GM21825 (cell line): Measurements from ENCODE around the gene POFUT2.
"Not testable (repeated sequence)": the region's sequence is repeated elsewhere in the genome, so short reads cannot be mapped to it uniquely, and the experiment has no call there.

Source experiments
- ATAC-seq: cut with Tn5 transposase; IDR thresholded peaks from one replicate; pipeline ENCODE4 v1.9.1; 2021; ENCODE audit warnings: mild to moderate bottlenecking, moderate library complexity; ENCODE audit not compliant: unreplicated experiment

The POFUT2 gene

DNA sequence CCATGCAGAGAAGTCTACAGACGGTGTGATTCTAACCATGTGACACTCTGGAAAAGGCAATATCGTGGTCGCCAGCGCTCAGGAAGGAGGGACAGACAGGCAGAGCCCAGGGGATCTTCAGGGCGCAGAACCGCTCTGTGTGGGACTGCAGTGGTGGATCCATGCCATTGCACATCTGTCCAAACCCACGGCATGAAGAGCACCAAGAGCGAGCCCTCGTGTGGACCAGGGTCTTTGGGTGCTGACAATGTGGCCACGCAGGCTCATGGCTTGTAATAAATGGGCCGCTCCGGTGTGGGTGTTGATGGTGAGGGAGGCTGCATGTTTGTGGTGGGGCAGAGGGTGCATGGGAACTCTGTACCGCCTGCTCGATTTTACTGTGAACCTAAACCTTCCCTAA lies 25.3 kb upstream of the POFUT2 start:
- ATAC-seq = no peak

DNA sequence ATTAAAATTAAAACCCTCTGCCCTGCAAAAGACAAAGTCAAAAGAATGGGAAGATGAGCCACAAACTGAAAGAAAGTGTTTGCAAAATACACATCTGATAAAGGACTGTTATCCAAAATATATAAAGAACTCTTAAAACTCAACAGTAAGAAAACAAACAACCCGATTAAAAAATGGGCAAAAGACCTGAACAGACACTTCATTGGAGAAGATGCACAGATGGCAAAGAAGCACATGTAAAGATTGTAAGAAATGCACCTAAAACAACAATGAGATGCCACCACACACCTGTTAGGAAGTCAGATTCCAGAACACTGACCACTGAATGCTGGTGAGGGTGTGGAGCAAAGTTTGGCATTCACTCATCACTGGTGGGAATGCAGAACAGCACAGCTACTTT lies 24.6 kb upstream of the POFUT2 start:
- no peak for ATAC-seq

DNA sequence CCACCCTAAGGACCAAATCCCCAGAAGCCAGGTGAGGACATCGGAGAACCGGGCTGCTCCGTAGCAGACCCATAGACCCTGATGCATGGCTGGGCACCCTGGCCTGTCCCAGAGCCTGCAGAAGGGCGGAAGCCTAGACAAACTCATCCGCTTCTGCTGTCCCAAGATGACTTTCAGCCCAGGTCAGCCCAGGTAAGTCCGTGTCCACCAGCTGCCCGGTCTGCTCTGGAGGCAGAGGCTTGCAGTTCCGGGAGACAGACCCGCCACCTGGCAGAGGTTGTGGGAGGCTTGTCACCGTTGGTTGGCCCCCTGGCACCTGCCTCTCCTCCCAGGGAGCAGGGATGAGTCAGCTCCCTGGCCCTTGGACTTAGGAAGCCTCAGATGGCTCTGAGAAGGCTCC lies 22.8 kb upstream of the POFUT2 start:
- ATAC-seq = no peak

DNA sequence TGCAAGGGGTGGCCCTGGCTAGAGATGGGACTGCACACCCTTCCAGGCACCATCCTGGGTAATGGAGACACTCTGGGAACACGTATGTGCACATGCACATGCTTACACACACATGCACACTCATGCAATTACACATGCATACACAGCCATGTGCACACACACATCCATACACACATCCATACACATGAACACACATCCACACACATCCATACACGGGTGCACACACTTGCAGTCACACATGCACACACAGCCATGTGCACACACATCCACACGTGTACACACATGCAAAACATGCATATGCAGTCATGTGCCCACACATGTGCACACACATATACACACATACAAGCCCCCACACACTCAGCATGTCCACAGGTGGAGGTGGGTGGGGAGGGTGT lies 22.3 kb upstream of the POFUT2 start:
- no peak for ATAC-seq

DNA sequence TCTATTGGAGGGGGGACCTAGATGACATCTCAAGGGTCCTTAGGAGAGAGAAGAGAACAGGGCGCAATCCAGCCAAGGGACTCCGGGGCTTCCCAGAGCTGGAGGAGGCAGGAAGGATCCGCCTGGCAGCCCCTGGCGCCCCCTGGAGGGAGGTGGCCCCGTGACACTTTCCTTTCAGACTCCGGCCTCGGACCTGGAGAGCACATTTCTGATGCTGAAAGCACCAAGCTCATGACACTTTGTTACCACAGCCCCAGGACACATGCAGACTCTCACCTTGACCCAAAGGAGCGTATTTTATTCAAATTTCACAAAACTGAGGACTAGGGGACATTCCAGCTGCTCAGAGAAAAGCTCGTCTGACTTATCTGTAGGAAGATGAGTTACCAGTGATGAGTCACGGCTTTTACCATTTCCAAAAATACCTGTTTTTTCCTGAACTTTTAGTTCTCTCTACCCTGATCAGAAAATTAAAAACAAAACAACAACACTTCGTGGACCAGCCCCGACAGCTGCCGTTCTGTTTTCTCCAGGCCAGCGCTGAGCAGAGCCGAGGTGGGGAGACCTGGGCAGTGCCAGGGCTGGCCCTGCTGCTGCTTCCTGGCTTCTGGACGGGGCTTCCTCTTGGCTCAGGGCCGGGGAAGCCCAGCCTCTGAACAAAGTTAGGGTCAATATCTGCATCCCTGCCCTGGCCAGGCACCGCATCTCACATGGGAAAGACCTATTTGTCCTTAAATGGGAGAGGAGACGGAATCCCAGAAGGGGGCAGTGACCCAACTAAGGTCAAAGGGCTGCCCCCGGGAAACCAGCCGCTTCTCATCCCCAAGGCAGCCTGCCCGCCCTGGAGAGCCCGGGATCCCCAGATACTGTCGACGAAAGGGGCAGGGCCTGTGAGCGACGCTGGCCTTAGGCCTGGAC lies 21.6 kb upstream of the POFUT2 start:
- ATAC-seq = no peak

DNA sequence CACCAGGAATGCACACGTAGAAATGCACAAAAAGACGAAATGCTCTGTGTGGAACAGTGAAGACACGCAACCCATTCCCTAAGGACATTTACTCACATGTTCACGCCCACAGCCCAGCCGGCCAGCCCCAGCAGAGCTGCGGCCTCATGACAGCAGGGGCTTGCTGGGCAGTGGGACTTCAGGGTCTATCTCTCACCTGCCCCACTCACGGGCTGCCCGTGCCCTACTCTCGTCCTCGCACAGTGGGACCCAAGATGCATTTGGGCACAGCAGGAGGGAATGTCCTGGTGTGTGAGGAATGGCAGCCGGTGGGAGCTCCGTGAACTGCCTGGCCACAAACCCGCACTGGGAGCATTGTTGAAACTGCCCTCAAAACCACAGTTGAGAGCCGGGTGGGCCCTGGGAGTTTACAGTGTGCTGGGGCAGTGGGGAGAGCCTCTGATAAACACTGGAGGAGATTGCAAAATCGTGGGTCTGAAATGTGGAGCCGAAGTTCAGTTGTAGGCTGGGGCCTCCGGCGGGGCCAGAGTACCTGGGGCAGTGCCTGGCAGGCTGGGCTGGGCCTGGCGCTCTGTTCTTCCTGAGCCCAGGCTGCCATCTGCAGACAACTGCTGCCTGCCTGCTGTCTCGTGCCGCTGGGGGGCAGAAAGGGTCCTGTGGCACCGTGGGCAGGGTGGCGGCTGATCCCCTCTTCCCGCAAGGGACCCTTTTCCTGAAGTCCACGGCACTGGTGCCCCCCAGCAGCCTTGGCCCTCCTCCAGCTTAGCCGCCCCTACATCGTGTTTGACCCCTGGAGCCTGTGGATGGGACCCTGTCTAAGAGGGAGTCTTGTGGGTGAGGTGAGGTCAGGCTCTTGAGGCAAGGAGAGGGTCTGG lies 20.7 kb upstream of the POFUT2 start:
- ATAC-seq = no peak

DNA sequence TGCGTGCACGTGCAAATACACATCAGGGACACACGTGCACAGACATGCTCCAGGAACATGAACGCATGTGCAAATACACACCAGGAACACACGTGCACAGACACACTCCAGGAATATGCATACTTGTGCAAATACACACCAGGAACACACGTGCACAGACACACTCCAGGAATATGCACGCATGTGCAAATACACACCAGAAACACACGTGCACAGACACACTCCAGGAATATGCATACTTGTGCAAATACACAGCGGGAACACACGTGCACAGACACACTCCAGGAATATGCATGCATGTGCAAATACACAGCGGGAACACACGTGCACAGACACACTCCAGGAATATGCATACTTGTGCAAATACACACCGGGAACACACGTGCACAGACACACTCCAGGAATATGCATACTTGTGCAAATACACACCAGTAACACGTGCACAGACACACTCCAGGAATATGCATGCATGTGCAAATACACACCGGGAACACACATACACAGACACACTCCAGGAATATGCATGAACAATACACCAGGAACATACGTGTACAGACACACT lies 20.0 kb upstream of the POFUT2 start:
- ATAC-seq = not testable (repeated sequence)

DNA sequence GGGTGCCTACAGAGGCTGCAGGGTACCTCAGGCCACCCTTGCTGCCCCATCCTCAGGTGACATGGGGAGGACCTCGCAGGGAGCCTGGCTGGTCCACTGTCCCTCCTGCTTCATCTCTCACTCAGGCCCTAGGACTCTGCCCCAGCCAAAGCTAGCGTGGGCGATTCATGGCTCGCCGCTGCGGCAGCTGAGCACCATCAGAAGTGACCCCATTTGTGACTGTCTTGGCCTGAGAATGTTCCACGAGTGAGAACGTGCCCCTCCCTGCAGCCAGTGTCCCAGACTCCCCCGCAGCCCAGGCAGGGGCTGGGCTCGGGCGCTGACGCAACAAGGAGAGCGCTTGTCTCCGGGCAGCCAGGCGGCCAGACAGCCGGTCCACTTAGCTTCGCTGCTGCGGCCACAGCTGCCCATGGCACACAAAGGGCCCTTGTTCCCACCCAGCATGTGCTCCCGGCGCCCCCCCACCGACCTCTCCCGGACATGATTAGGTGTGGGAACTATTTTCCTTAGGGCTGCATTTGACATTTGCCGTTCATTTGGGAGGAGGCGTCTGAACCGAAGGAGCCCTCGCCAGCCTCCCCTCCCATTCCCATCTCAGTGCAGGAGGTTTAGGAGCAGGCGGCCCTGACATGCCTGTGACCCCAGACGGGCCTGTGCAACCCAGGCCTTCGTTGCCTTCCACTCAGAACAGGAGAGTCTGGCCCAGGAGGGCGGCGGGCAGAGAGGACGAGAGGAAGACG lies 19.3 kb upstream of the POFUT2 start:
- ATAC-seq = no peak

DNA sequence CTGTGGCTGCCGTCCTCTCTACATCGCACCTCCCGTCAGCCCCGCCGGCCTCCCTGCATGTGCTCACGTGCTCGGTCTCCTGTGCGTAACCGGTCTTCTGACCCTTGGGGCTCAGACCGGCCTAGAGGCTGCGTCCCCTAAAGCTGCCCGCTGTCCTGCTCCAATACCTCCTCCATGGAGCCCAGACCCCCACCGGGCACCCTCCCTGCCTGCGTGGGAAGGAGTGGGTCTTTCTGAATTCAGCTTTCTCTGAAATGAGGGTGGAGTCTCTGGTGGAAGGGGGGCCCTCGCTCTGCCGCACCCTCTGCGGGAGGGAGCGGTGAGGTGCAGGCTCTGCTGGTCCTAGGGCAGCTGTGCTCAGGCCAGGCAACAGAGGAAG lies 18.7 kb upstream of the POFUT2 start:
- no peak for ATAC-seq

DNA sequence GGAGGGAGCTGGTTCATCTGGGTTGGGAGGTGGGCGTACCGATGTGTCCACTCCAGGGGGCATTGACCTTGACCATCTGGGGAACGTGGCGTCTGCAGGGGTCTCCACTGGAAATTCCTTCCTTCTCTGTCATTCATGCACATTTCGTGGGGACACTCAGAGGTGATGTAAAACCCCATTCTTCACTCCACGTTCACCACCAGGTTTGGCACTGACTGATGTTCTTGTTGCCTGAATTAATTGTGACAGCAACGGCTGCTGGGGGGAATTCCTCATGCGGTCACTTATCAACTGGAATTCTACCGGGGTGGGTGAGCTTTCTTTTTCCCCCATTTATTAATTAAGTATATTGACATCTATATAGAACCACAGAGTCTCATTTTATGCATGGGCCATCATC lies 18.1 kb upstream of the POFUT2 start:
- ATAC-seq = no peak

DNA sequence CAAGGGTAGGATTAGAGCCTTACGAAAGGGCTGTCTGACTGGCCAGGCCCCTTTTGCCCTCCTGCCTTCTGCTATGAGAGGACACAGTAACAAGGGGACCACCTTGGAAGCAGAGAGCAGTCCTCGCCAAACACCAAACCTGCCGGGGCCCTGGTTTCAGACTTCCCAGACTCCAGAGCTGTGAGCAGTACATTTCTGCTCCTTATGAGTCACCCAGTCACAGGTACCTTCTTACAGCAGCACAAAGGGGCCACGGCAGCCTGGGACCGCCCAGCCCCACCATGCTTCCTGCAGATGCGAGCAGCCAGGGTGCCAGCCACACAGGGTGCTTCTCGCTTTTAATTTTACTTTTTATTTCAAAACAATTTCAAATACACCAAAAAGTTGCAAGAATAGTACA lies 17.2 kb upstream of the POFUT2 start:
- no peak for ATAC-seq

DNA sequence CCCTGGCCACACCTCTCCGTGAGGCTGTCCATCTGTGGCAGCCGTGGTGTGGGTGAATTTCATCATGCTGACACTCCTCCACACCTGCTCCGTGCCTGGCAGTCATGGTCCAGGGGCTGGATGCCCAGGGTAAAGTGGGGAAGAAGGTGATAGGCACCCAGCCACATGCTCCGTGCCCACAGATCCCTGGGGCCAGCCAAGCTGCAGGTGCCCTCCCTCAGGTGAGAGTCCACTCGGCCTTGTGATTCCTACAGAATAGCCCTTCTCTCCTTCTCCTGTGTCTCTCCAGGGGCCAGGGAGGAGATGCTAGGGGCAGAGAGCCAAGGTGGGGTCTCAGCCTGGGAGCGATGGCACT lies 16.8 kb upstream of the POFUT2 start:
- no peak for ATAC-seq

DNA sequence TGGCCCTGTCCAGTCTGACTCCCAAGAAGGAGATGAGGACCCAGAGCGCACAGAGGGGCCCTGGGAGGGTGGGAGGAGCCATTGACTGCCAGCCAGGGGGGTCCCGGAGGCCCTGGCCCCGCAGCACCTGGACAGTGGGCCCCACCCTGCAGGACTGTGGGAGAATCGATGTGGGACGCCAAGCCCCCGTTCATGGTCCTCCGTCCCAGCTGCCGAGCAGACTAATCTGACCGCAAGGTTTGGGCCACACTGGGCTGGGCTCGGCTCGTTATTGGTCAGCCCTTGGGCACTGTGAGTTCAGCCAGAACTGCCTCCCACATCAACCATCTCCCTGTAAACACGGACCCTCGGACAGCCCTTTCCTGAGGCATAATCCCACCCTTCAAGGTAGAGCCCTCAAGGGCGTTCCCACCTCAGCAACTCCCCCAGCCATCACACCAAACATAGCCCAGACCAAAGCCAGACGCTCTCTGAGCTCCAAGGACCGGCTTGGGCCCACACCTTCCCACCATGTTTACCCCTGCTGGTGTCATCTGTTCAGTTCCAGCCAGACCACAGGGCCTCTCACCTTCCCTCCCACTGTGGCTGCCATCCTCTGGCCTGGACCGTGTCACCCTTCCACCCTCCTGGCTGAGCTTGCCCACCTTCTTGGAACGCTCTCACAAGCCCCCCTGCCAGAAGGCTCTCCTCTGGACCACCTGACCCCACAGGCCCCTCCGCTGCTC lies 16.2 kb upstream of the POFUT2 start:
- no peak for ATAC-seq

DNA sequence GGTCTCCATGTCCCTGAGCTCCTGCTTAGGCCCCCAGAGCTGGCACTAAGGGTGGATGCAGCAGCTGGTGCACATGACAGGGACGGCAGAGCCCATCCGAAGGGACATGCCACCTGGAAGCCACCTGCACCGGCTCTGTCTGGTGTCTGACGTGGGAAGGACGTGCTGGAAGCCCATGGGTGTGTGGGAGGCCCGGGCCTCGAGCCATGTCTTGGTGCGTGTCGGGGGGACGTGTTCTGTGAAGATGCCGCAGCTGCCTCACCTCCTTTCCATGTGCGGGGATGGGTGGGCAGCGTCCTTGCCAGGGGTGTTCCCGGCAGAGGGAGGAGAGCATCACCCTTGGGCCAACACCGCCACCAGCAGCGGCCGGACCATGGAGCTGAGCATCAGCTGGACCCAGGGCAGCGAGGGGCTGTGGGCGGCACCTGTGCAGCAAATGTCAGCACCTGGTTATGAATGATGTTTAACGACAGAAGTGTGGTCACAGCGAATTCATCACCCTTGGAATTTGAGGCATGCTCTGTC lies 15.5 kb upstream of the POFUT2 start:
- ATAC-seq = no peak

DNA sequence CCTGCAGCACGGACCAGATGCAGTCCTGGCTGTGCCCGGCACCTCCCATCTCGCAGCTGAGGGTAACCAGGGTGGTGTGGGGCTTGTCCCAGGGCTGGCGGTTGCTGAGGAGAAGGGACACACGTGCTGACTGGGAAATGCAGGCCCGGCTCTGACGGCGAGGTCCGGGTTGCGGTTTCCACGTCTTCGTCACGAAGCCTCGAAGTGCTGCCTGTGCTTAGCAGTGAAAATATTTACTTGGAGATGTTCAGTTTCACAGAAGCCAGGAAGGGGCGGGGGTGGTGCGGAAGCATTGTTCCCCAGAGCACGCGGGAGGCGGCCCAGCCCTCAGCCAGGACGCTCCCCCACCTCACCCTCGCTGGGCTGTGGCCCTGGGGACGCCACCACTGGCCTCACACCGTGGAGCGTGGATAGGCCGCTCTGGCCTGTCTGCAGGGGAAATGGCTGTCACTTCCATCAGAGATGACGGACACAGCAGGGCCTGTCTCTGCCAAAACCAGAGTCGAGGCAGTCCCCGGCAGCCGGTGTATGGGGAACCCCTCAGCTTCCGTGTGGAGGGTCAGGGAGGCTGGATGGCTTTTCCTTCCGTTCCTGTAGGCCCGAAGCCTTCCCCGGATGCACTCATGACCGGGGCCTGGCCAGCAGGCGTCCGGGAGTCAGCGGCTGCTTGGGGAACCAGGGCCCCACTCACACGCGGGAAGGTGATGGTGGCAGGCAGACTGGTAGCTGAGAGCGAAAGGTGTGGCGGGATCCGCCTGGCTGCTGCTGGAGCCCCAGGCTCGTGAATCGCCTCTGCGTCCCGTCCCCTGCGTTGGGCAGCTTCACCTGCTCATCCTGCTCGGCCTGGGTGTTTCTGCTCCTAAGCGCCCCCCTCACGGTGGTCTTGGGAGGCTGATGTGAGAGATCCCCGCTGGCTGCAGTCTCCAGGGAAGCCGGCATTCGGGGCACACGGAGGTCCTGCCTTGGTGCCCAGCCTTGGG lies 14.7 kb upstream of the POFUT2 start:
- no peak for ATAC-seq

DNA sequence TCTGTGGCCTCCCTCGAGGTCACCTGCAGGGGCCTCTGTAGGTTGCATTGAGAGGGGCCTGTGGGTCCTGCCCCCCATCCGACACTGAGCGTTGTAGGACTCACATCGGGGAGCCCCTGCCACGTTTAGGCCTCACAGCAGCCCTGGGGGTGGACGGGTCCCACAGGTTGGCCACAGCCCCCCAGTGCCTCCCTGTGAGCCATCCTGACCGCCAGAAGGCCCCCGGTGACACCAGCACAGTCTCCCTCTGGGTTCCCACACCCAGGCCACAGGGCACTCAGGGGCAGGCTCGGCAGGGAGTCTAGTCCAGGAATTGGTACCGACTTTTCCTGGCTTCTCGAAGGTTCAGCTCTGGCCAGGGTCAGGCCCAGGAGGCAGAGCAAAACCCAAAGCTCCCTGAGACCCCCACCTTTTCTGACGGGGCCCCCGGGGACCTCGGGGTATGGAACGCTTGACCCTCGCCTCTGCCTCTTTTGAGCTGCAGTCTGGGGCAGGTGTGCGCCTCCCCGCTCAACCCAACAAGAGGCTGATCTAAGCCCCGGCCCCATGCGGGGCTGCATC lies 13.9 kb upstream of the POFUT2 start:
- ATAC-seq = no peak

DNA sequence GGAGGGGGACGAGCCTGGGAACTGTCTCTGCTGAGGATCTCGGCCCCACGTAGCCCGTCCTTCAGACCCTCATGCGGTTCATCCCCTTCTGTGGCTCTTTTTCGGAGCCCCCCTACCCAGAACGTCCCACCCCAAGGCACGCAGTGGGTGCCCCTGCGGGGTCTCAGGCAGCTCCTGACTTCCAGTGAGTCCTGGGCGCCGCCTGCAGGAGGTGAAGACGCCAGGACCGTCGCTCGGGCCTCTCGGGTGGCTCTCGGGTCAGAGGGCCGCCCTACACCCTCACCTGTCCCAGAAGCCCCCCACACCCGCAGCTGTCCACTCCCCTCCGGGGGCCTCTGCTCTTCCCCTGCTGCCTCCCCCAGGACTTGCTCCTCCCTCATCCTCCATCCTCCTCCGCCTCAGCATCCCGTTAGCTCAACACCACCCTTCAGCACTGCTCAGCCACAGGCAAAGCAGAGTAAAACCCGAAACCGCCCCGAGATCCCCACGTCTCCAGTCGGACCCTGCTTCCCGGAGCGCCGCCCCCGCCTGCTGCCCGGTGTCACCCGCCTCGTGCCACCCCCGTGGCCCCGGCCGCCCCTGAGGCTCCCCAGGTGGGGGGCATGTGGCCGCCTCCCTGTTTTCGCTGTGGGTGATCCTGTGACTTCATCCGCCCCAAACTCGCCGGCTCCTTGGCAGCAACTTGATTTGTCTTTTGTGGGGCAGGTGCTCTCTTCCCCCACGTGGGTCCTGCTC lies 13.3 kb upstream of the POFUT2 start:
- no peak for ATAC-seq
